SU-DHL-6 (cell line): ENCODE measurements around the gene ERCC4.

Source experiments
- H2AFZ ChIP-seq: fragments of 200-600 bp; sonication (generic); 2 replicates; pipeline ENCODE4 v1.6.1; 2014; ENCODE audit warnings: low read depth, mild to moderate bottlenecking, moderate library complexity, mixed read lengths, antibody characterized with exemption, low read length; ENCODE audit not compliant: severe bottlenecking
- H3F3A ChIP-seq: fragments of 200-600 bp; shearing (Covaris generic); 2 replicates; pipeline ENCODE4 v1.6.0; 2016; ENCODE audit warnings: antibody characterized with exemption, mild to moderate bottlenecking; ENCODE audit not compliant: insufficient read depth
- H3K27ac ChIP-seq: fragments of 200-600 bp; sonication (generic); 2 replicates; pipeline ENCODE4 v1.5.1; 2016; ENCODE audit warnings: low read depth, mild to moderate bottlenecking, low read length, moderate library complexity, mixed read lengths
- H3K27me3 ChIP-seq: fragments of 200-600 bp; sonication (generic), shearing (Covaris generic); 2 replicates; pipeline ENCODE4 v1.6.0; 2014; ENCODE audit warnings: mild to moderate bottlenecking, low read length
- H3K36me3 ChIP-seq: fragments of 200-600 bp; sonication (generic); 2 replicates; pipeline ENCODE4 v1.6.1; 2014; ENCODE audit warnings: mild to moderate bottlenecking, low read length, mixed read lengths
- H3K4me2 ChIP-seq: fragments of 300-600, 200-600 bp; shearing (Covaris generic), sonication (generic); 2 replicates; pipeline ENCODE4 v1.6.0; 2014; ENCODE audit warnings: low read length, low read depth, mild to moderate bottlenecking; ENCODE audit not compliant: poor library complexity, severe bottlenecking
- H3K4me3 ChIP-seq: fragments of 200-600 bp; sonication (generic); 2 replicates; pipeline ENCODE4 v1.5.1; 2014; ENCODE audit warnings: antibody characterized with exemption, low read length, mild to moderate bottlenecking, mixed read lengths; ENCODE audit not compliant: insufficient read depth, poor library complexity, severe bottlenecking
- H3K79me2 ChIP-seq: fragments of 200-600 bp; sonication (generic); 2 replicates; pipeline ENCODE4 v1.6.1; 2014; ENCODE audit warnings: mild to moderate bottlenecking, low read length, moderate library complexity; ENCODE audit not compliant: insufficient read depth
- H3K9ac ChIP-seq: fragments of 200-600 bp; sonication (generic); 2 replicates; pipeline ENCODE4 v1.7.0; 2014; ENCODE audit warnings: mild to moderate bottlenecking, low read length
- H3K9me2 ChIP-seq: fragments of 200-600 bp; sonication (generic); replicated peaks from 2 replicates; pipeline ENCODE4 v1.6.1; 2014; ENCODE audit warnings: low read length; ENCODE audit not compliant: insufficient read depth
- H3K9me3 ChIP-seq: fragments of 200-600 bp; sonication (generic); 2 replicates; pipeline ENCODE4 v1.6.1; 2014; ENCODE audit warnings: low read length, mixed read lengths; ENCODE audit not compliant: insufficient read depth
- H4K20me1 ChIP-seq: fragments of 200-600 bp; sonication (generic); 2 replicates; pipeline ENCODE4 v1.6.1; 2014; ENCODE audit warnings: low read depth, mild to moderate bottlenecking, antibody characterized with exemption, low read length, moderate library complexity, mixed read lengths
- CTCF ChIP-seq: fragments of 200-600 bp; sonication (generic); IDR thresholded peaks from one replicate; pipeline ENCODE4 v1.5.1; 2017; ENCODE audit warnings: antibody characterized with exemption, mild to moderate bottlenecking, low read length, moderate library complexity; ENCODE audit not compliant: insufficient read depth, poor library complexity, severe bottlenecking
- EZH2phosphoT487 ChIP-seq: fragments of 200-600 bp; sonication (generic), shearing (Covaris generic); conservative IDR thresholded peaks from 2 replicates; pipeline ENCODE4 v1.6.1; 2018; ENCODE audit warnings: mild to moderate bottlenecking, antibody characterized with exemption, low read length, moderate library complexity, mixed read lengths

Gene ERCC4

GRCh38 chr16:13940397-13940933 is 20.5 kb downstream of the ERCC4 start:
- Histone ChIP-seq H3K4me3 (no peak overlapping the region), H3K27ac (no peak overlapping the region), H4K20me1 (no peaks in the 10 kb centered on the region), H3F3A (no peaks in the 10 kb centered on the region), H3K36me3 (peaks cover 18% of the 10 kb centered on the region), H3K9ac (no peak overlapping the region), H3K27me3 (no peaks in the 10 kb centered on the region), H3K4me2 (no peak overlapping the region), H3K9me3 (no peaks in the 10 kb centered on the region), H2AFZ (no peak overlapping the region), H3K9me2 (no peaks in the 10 kb centered on the region), H3K79me2 (no peaks in the 10 kb centered on the region)
- TF ChIP-seq CTCF (no peak), EZH2phosphoT487 (no peak)

GRCh38 chr16:13944816-13945215 is 24.9 kb downstream of the ERCC4 start:
- Histone ChIP-seq H3K36me3 (no peaks in the 10 kb centered on the region), H3K9me2 (no peaks in the 10 kb centered on the region), H3K79me2 (no peaks in the 10 kb centered on the region)

GRCh38 chr16:13945744-13946485 is 26.0 kb downstream of the ERCC4 start:
- no peak overlapping the region for H3K27ac ChIP-seq

More at GRCh38 chr16:13944816-13945215, 24.9 kb downstream of the ERCC4 start:
- Histone ChIP-seq H4K20me1 (no peaks in the 10 kb centered on the region), H3F3A (no peaks in the 10 kb centered on the region), H3K4me3 (no peak overlapping the region), H3K27ac (no peak overlapping the region), H2AFZ (no peak overlapping the region), H3K4me2 (no peak overlapping the region), H3K9me3 (no peaks in the 10 kb centered on the region), H3K9ac (no peak overlapping the region), H3K27me3 (no peaks in the 10 kb centered on the region)
- TF ChIP-seq EZH2phosphoT487 (no peak), CTCF (no peak)

More at GRCh38 chr16:13945744-13946485, 26.0 kb downstream of the ERCC4 start:
- H3K9me3 ChIP-seq = no peaks in the 10 kb centered on the region
- no peaks in the 10 kb centered on the region for H3F3A ChIP-seq
- no peaks in the 10 kb centered on the region for H4K20me1 ChIP-seq
- no peak overlapping the region for H3K9ac ChIP-seq
- no peak overlapping the region for H2AFZ ChIP-seq
- H3K9me2 ChIP-seq = no peaks in the 10 kb centered on the region
- no peaks in the 10 kb centered on the region for H3K27me3 ChIP-seq
- no peak overlapping the region for H3K4me3 ChIP-seq
- no peak overlapping the region for H3K4me2 ChIP-seq
- no peak for TF ChIP-seq CTCF
- TF ChIP-seq EZH2phosphoT487 = no peak
- no peaks in the 10 kb centered on the region for H3K79me2 ChIP-seq
- H3K36me3 ChIP-seq = no peaks in the 10 kb centered on the region
